ENCODE results near the gene GYPB.
"Not testable (repeated sequence)": the region's sequence is repeated elsewhere in the genome, so short reads cannot be mapped to it uniquely, and the experiment has no call there.

GYPB gene

DNA sequence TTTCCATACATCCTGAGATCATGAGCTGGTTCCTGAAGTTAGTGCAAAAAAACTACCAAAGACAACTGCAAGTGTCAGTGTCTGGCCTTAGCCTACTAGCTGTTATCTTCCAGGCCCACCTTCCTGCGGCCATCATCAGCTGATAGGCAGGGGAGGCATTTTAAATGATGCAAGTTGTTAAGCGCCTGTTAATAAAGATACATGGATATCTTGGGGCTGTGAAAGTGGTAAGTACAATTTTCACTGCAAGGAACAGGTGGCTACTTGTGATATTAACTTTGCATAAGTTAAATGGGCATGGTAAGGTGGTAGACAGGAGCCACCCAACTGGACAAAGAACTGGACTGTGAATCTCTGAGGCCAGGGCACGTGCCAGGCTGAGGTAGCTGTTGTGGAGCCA lies at the start of gene GYPB:
Gene GYPB (minus strand): TSS at position 104 of the 400 bp plus-strand sequence. CDS start 93 bp downstream, at position 11.
- H3K36me3 ChIP-seq (ENCODE audit: control insufficient read depth, insufficient read depth, low read length); H3K27ac ChIP-seq (ENCODE audit: low read length); H3K4me3 ChIP-seq (ENCODE audit: low read length); H3K27me3 ChIP-seq (ENCODE audit: control insufficient read depth, insufficient read depth, low read length); H3K9me3 ChIP-seq (ENCODE audit: control insufficient read depth, insufficient read depth, low read length); DNase-seq (ENCODE audit: low read depth, low spot score); H3K4me1 ChIP-seq (ENCODE audit: control insufficient read depth, insufficient read depth, low read length): not testable (repeated sequence)
- no CpG with 5 or more reads among the region's 3 CpGs for WGBS (ENCODE audit: insufficient coverage, insufficient read length)

DNA sequence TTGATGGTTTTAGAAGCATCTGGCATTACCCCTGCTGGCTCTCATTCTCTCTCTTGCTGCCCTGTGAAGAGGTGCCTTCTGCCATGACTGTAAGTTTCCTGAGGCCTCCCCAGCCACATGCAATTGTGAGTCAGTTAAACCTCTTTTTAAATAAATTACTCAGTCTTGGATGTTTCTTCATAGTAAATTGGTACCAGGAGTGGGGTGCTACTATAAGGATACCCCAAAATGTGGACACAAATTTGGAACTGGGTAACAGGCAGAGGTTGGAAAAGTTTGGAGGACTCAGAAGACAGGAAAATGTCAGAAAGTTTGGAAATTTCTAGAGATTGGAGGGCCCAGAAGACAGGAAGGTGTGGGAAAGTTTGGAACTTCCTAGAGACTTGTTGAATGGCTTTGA lies 42.4 kb upstream of the GYPB start:
- H3K4me1 ChIP-seq (ENCODE audit: control insufficient read depth, insufficient read depth, low read length); H3K27me3 ChIP-seq (ENCODE audit: control insufficient read depth, insufficient read depth, low read length); H3K4me3 ChIP-seq (ENCODE audit: low read length); H3K27ac ChIP-seq (ENCODE audit: low read length); DNase-seq (ENCODE audit: low read depth, low spot score); H3K9me3 ChIP-seq (ENCODE audit: control insufficient read depth, insufficient read depth, low read length); H3K36me3 ChIP-seq (ENCODE audit: control insufficient read depth, insufficient read depth, low read length): not testable (repeated sequence)

DNA sequence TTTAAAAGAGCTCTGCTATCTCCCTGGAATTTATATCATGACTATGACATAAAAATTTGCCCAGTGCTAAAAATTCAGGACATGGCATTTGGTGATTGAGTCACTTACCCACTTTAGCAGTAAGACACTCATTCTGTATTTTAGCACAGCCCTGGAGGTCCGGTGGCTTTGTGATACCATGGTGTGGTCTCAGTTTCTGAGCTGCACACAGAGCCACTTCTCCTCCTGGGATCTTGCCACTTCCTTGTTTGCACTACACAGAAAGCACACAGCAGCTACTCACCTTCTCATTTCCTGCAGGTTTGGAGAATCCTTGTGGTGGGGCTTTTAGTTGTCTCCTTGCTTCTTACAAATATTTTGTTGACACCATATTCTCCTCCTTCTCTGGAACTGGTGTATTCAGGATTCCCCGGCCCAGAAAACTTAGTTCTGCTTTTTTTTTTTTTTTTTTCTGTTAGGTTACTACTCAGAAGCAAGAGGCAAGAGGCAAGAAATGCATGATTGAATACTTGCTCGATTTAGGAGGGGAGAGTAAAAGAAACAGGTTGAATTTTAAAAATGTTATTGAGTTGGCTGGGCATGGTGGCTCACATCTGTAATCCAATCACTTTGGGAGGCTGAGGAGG lies 41.2 kb upstream of the GYPB start:
- not testable (repeated sequence) for DNase-seq (ENCODE audit: low read depth, low spot score); H3K4me1 ChIP-seq (ENCODE audit: control insufficient read depth, insufficient read depth, low read length); H3K27me3 ChIP-seq (ENCODE audit: control insufficient read depth, insufficient read depth, low read length); H3K36me3 ChIP-seq (ENCODE audit: control insufficient read depth, insufficient read depth, low read length); H3K27ac ChIP-seq (ENCODE audit: low read length); H3K4me3 ChIP-seq (ENCODE audit: low read length); H3K9me3 ChIP-seq (ENCODE audit: control insufficient read depth, insufficient read depth, low read length)
- no CpG with 5 or more reads among the region's 3 CpGs for WGBS (ENCODE audit: insufficient coverage, insufficient read length)

DNA sequence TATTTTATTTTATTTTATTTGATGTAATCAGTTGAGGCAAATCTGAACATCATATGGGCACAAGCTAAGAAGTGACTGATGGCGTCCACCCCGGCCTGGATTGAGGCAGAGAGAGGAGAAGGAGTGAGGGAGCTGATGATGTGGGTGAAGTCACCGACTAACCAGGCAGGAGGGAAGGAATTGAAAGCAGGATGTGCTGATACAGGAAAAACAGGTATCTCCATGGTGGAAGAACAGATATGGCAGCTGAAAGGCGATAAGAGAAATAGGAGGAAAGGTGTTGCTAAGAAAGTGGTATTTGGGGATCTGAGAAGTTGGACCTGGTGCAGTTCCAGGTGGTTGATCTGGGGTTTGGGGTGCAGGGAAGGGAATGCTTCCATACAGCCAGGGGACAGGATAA lies 37.6 kb upstream of the GYPB start:
- whole genome bisulfite sequencing (ENCODE audit: insufficient coverage, insufficient read length), result no CpG with 5 or more reads among the region's 4 CpGs
- Histone ChIP-seq H3K4me1 (ENCODE audit: control insufficient read depth, insufficient read depth, low read length) (no peaks in the 10 kb centered on the region), H3K27ac (ENCODE audit: low read length) (no peak overlapping the region), H3K4me3 (ENCODE audit: low read length) (no peak overlapping the region), H3K9me3 (ENCODE audit: control insufficient read depth, insufficient read depth, low read length) (no peaks in the 10 kb centered on the region), H3K36me3 (ENCODE audit: control insufficient read depth, insufficient read depth, low read length) (no peaks in the 10 kb centered on the region), H3K27me3 (ENCODE audit: control insufficient read depth, insufficient read depth, low read length) (no peaks in the 10 kb centered on the region)
- no peak for DNase-seq (ENCODE audit: low read depth, low spot score)

DNA sequence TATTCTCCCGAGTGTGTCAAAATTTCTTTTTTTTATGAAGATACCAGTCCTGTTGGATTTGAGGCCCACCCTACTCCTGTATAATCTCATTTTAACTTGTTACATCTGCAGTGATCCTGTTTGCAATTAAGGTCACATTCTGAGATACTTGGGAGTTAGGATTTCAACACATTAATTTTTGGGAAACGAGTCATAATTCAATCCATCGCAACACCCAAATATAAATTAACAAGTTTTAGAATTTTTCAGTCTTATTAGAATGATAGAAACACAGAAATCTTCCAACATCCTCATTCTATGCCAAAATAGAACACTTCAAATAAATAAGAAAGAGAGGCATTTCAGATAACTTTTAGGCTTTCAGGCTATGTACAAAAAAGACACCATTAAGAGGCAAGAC lies 36.2 kb upstream of the GYPB start:
- H3K4me1 ChIP-seq (ENCODE audit: control insufficient read depth, insufficient read depth, low read length); H3K4me3 ChIP-seq (ENCODE audit: low read length); DNase-seq (ENCODE audit: low read depth, low spot score); H3K27ac ChIP-seq (ENCODE audit: low read length); H3K9me3 ChIP-seq (ENCODE audit: control insufficient read depth, insufficient read depth, low read length); H3K27me3 ChIP-seq (ENCODE audit: control insufficient read depth, insufficient read depth, low read length); H3K36me3 ChIP-seq (ENCODE audit: control insufficient read depth, insufficient read depth, low read length): not testable (repeated sequence)
- no CpG with 5 or more reads among the region's 3 CpGs for WGBS (ENCODE audit: insufficient coverage, insufficient read length)

DNA sequence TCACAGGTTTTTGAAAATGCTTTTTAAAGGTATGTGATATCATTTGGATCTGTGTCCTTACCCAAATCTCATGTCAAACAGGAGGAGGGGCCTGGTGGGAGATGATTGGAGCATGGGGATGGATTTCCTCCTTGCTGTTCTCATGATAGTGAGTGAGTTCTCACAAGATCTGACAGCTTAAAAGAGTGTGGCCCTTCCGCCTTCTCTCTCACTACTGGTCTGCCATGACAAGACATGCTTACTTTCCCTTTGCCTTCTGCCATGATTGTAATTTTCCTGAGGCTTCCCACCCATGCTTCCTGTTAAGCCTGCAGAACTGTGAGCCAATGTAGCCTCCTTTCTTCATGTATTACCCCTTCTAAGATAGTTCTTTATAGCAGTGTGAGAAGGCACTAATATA lies 32.3 kb upstream of the GYPB start:
- H3K4me1 ChIP-seq (ENCODE audit: control insufficient read depth, insufficient read depth, low read length); H3K36me3 ChIP-seq (ENCODE audit: control insufficient read depth, insufficient read depth, low read length); H3K4me3 ChIP-seq (ENCODE audit: low read length); DNase-seq (ENCODE audit: low read depth, low spot score); H3K27ac ChIP-seq (ENCODE audit: low read length); H3K9me3 ChIP-seq (ENCODE audit: control insufficient read depth, insufficient read depth, low read length); H3K27me3 ChIP-seq (ENCODE audit: control insufficient read depth, insufficient read depth, low read length): not testable (repeated sequence)
- no CpG with 5 or more reads among the region's 1 CpG for WGBS (ENCODE audit: insufficient coverage, insufficient read length)

DNA sequence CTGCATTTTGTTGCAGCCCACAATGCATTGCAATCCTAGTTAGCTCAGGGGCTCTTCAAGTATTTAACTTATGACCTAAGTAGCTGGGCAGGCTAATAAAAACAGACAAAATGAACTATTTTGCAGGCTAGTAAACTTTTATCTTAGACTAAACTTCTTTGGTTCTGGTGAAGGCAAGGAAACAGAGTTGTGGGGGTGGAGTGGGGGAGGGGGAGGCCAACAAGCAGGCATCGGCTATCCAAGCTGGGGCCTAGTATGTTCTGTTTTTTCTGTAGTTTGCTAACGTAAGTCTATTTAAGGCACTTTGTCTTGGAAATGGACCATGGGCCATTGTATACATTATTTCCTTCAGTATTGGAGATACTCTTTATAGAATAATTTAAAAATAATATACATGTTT lies 31.5 kb upstream of the GYPB start:
- not testable (repeated sequence) for H3K27ac ChIP-seq (ENCODE audit: low read length); H3K4me3 ChIP-seq (ENCODE audit: low read length); H3K27me3 ChIP-seq (ENCODE audit: control insufficient read depth, insufficient read depth, low read length); DNase-seq (ENCODE audit: low read depth, low spot score); H3K36me3 ChIP-seq (ENCODE audit: control insufficient read depth, insufficient read depth, low read length); H3K9me3 ChIP-seq (ENCODE audit: control insufficient read depth, insufficient read depth, low read length); H3K4me1 ChIP-seq (ENCODE audit: control insufficient read depth, insufficient read depth, low read length)
- WGBS (ENCODE audit: insufficient coverage, insufficient read length), result no CpG with 5 or more reads among the region's 2 CpGs

DNA sequence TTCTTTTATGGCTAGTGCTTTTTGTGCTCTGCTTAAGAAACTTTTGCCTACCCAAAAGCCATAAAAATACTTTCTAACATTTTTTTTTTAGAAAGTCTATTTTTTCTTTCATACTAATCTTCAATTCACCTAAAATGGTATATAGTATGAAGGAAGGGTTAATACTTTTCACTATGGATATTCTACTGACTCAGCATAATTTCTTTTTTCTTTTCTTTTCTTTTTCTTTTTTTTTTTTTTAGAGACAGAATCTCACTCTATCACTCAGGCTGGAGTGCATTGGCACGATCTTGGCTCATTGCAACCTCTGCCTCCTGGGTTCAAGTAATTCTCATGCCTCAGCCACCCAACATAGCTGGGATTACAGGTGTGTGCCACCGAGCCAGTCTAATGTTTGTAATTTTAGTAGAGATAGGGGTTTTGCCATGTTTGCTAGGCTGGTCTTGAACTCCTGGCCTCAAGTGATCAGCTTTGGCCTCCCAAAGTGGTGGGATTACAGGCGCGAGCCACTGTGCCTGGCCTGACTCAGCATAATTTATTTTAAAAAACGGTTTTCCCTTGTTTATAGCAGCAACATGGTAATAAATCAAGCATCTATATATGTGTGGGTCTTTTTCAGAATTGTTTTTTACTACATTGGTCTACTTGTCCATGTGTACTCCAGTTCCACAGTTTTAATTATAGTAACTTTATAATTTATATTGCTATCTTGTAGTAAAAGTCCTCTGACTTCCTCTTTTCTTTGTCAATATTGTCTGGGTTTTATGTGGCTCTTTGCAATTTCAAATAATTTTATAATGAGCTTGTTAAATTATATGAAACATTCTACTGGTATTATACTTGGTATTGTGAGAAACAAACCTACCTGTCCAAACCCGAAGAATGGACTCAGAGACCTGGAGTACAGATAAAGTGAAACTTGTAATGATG lies 30.6 kb upstream of the GYPB start:
- DNase-seq (ENCODE audit: low read depth, low spot score); H3K4me1 ChIP-seq (ENCODE audit: control insufficient read depth, insufficient read depth, low read length); H3K4me3 ChIP-seq (ENCODE audit: low read length); H3K9me3 ChIP-seq (ENCODE audit: control insufficient read depth, insufficient read depth, low read length); H3K36me3 ChIP-seq (ENCODE audit: control insufficient read depth, insufficient read depth, low read length); H3K27me3 ChIP-seq (ENCODE audit: control insufficient read depth, insufficient read depth, low read length); H3K27ac ChIP-seq (ENCODE audit: low read length): not testable (repeated sequence)
- WGBS (ENCODE audit: insufficient coverage, insufficient read length), result no CpG with 5 or more reads among the region's 6 CpGs

DNA sequence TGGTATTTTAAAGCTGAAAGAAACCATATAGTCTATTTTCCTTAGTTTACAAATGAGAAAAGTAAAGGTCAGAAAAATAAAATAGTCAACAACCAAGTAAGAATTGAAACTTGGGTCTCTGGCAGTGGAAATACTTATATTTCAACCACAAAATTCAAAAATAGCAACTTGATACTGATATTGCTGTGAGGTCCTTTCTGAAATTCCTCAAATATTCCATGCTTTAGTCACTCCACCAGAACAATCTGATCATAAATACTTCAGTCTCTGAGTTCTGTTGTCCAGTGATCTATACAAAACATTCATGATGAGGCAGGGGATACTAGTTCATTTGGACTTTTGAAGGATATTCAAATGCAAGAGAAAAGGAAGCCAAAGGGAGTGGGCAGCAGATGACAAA lies 25.8 kb upstream of the GYPB start:
- H3K27me3 ChIP-seq (ENCODE audit: control insufficient read depth, insufficient read depth, low read length); H3K27ac ChIP-seq (ENCODE audit: low read length): not testable (repeated sequence)

DNA sequence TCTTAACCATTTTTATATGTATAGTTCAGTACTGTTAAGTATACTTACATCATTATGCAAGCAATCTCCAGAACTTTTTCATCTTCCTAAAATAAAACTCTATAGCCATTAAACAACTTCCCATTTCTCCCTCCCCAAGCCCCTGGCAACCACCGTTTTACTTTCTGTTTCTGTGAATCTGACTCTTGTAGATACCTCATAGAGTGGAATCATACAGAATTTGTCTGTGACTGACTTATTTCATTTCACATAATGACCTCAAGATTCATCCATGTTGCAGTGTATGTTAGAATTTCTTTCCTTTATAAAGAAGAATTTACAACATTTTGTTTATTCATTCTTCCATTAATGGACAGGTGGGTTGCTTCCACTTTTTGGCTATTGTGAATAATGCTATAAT lies 13.4 kb upstream of the GYPB start:
- H3K27ac ChIP-seq (ENCODE audit: low read length); H3K36me3 ChIP-seq (ENCODE audit: control insufficient read depth, insufficient read depth, low read length); H3K27me3 ChIP-seq (ENCODE audit: control insufficient read depth, insufficient read depth, low read length); H3K9me3 ChIP-seq (ENCODE audit: control insufficient read depth, insufficient read depth, low read length); DNase-seq (ENCODE audit: low read depth, low spot score); H3K4me1 ChIP-seq (ENCODE audit: control insufficient read depth, insufficient read depth, low read length); H3K4me3 ChIP-seq (ENCODE audit: low read length): not testable (repeated sequence)
- WGBS (ENCODE audit: insufficient coverage, insufficient read length), result no CpG with 5 or more reads among the region's 1 CpG

More for the DNA sequence above, 25.8 kb upstream of the GYPB start:
- not testable (repeated sequence) for DNase-seq (ENCODE audit: low read depth, low spot score); H3K4me3 ChIP-seq (ENCODE audit: low read length); H3K4me1 ChIP-seq (ENCODE audit: control insufficient read depth, insufficient read depth, low read length); H3K36me3 ChIP-seq (ENCODE audit: control insufficient read depth, insufficient read depth, low read length); H3K9me3 ChIP-seq (ENCODE audit: control insufficient read depth, insufficient read depth, low read length)

DNA sequence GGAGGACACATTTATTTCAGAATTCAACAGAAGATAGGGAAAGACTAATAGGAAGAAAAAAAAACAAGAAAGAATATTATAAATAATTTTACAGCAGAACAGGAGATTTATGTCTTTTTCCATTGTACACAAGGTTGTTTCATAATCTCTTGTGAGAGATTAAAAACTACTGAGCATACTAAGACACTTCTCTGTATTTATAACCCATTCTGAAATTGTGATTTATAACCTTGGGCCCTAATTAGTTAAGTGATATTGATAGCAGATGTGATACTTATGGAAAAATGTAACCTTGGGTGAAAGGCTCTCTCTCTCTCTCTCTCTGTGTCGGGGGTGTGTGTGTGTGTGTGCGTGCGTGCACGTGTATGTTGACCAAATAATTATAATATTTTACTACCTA lies 12.7 kb upstream of the GYPB start:
- H3K27me3 ChIP-seq (ENCODE audit: control insufficient read depth, insufficient read depth, low read length); H3K4me1 ChIP-seq (ENCODE audit: control insufficient read depth, insufficient read depth, low read length); H3K27ac ChIP-seq (ENCODE audit: low read length); DNase-seq (ENCODE audit: low read depth, low spot score); H3K4me3 ChIP-seq (ENCODE audit: low read length); H3K36me3 ChIP-seq (ENCODE audit: control insufficient read depth, insufficient read depth, low read length); H3K9me3 ChIP-seq (ENCODE audit: control insufficient read depth, insufficient read depth, low read length): not testable (repeated sequence)
- no CpG with 5 or more reads among the region's 4 CpGs for WGBS (ENCODE audit: insufficient coverage, insufficient read length)
